GM18502 (cell line): ENCODE measurements around the gene TMEM259.
A peak's percentile ranks its signal among the peaks of the same experiment; 100 is the strongest.

ENCODE experiments used
- ATAC-seq: cut with Tn5 transposase; IDR thresholded peaks from one replicate; pipeline ENCODE4 v1.9.1; 2021; ENCODE audit warnings: mild to moderate bottlenecking; ENCODE audit not compliant: unreplicated experiment, poor library complexity

TMEM259 gene

GRCh38 chr19:1004803-1005664 is 15.9 kb downstream of the TMEM259 start:
- no peak for ATAC-seq

GRCh38 chr19:1004204-1004802 is 16.6 kb downstream of the TMEM259 start:
- no peak for ATAC-seq

- no peak for ATAC-seq
Observed at GRCh38 chr19:1003283-1003682, 17.6 kb downstream of the TMEM259 start.

GRCh38 chr19:1002600-1002999 is 18.3 kb downstream of the TMEM259 start:
- ATAC-seq: no peak

DNA sequence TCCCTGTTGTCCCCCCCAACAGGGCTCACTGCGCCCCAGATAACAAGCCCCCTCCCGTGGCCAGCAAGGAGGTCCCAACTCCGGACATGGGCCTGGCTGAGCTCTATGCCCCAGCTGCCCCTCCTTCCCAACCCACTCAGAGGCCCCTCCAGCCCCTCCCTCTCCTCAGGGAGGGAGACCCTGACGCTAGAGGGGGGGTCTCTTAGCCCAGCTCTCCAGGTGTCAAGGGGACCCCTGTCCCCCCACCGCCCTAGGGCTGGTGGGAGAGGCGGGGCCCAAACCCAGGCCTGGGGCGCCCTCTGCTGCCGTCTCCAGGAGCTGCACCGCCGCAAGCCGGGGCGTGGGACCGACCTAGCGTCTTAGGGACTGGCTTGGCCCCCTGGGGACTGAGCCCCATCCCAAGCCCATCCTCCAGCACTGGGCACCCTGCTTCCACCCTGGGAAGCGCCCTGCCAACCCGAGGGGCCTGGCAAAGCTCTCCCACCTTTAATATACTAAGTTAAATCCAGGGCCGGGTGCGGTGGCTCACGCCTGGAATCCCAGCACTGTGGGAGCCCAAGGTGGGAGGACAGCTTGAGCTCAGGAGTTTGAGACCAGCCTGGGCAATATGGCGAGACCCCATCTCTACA is 19.3 kb downstream of the TMEM259 start:
- peak; percentile 48 for ATAC-seq

DNA sequence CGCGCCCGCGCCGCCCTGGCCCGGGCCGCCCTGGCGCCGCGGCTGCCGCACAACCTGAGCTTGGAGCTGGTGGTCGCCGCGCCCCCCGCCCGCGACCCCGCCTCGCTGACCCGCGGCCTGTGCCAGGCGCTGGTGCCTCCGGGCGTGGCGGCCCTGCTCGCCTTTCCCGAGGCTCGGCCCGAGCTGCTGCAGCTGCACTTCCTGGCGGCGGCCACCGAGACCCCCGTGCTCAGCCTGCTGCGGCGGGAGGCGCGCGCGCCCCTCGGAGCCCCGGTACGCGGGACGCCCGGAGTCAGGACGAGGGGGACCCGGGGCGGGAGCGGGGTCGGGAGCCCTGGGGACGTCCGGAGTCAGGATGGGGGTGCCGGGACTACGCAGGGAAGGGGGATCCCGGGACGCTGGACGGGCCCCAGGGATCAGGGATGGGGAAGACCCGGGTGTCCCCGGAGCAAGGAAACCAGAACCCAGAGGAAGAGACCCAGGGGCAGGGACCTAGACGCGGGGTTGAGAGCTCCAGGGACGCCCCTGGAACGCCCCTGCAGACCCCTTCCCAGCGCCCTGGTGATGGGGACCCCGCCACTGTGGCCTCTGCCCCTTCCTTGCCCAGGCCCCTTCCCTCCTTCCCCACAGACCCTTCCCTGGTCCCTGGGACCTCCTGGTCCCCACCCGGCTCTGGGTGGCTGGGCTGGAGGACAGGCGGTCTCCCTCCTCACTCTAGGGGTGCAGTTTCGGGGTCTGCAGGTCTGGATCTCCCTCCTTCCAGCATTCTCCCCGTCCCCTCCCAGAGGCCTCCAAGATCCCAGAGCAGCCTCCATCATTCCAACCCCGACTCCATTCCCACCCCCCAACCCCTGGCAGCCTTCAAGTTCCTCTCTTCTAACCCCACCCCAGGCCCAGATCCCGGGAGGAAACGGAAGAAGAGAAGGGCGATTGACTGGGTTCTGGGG is 20.1 kb downstream of the TMEM259 start:
- ATAC-seq: no peak

GRCh38 chr19:1000095-1000494 is 20.8 kb downstream of the TMEM259 start, which contains the start of gene GRIN3B:
TSS of gene GRIN3B (plus strand) at chr19:1000419. CDS start at chr19:1000438, 19 bp downstream.
- ATAC-seq: no peak

DNA sequence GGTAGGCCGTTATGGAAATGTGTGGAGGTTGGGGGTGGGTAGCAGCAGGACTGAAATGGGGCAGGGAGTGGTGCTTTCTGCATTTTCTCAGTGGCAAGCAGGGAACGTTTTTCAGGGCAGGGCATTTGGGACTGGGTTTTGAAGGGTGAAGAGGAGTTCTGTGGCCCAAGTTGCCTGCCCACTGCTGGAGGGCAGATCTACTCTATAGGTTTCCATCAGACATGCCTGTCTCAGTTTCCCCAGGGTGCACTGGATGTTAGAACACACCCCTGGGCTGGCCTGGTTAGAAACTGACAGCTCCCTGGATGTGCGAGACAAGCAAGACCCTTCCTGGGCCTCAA is 21.6 kb downstream of the TMEM259 start:
- ATAC-seq: no peak

GRCh38 chr19:998064-998463 is 22.9 kb downstream of the TMEM259 start:
- ATAC-seq: no peak

GRCh38 chr19:996051-996838 is 24.7 kb downstream of the TMEM259 start:
- no peak for ATAC-seq

DNA sequence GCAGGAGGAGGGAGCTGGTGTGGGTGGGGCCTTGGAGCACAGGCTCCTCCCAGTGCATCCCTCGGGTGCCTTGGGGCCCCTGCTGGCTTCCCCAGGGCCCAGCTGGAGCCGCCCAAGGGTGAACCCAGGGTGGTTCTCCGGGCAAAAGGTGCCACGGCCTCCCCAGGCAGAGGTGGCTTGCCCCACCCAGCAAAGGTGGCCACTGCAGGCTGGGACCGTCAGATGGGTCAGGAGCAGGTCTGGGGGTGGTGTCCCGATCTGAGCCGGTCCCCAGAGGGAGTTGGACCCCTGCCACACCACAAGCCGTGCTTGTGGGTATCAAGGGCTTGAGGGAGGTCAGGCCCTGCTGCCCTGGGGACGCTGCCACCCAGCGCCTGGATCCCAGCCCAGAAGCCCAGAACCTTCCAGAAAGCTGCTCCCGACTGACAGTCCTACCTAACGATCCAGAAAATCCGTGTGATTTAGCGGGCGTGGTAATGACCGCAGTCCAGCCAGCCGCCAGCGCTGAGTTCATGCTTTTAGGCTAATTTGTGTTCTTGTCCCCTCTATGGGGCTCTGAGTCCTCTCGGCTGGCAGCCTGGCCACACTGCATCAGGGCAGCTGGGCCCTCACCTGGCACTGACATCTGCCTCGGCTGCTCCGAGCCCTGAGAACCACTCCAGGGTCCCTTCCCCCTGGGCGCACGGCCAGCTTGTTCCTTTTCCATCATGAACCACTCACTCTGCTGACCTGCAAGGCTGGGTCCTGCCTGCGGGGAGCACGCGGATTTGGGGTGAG is 25.7 kb downstream of the TMEM259 start:
- no peak for ATAC-seq

- ATAC-seq: no peak
Observed at GRCh38 chr19:994516-994915, 26.4 kb downstream of the TMEM259 start.

DNA sequence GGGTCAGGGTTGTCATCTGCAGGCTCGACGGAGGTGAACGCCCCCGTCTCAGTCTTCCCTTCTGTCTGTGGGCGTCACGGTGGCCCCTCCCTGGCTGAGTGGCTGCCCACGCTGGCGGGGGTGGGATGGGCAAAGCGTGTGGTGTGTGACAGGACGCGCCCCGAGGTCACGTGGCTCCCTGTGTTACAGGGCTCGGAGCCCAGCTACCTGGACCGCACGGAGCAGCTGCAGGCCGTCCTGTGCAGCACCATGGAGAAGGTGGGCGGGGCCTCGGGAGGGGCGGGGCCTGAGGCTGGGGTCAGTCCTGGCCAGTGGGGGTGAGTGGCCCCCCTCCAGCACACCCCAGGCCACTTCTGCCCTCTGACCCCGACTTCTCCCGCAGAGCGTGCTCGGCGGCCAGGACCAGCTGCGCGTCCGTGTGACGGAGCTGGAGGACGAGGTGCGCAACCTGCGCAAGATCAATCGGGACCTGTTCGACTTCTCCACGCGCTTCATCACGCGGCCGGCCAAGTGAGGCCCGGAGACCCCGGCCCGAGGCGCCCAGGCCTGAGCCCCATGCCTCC is 27.0 kb downstream of the TMEM259 start:
- ATAC-seq: no peak

DNA sequence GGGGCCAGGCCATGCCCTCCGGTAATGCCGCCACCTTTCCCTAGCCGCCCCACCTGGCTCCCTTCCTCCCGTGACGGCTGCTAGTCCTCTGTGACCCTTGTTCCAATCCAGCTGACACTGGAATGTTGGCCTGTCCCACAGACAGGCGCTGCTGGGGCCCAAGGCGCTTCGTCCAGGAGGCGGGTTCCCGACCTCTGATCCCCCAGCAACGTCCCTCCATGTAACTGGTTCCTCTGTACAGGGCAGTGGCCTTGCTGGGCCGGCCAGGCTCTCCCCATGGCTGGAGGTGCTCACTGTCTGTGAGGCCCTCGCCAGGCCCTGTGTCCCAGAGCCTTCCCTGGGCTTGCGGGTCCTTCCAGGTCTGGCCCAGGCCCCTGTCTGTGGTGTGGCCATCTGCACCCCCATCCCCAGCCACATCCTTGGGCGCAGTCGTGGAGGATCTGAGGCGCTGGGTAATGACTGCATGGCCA is 27.5 kb downstream of the TMEM259 start:
- ATAC-seq: no peak

GRCh38 chr19:992670-993055 is 28.3 kb downstream of the TMEM259 start:
- no peak for ATAC-seq

GRCh38 chr19:991932-992669 is 28.8 kb downstream of the TMEM259 start:
- no peak for ATAC-seq

- ATAC-seq: no peak
Observed at GRCh38 chr19:991174-991931, 29.6 kb downstream of the TMEM259 start.
